GM12878 (cell line): ENCODE measurements around the gene PLXNB3. TPM values are rescaled to one million over a fixed set of nuclear protein-coding genes. Genes with fewer than 3 reads are reported as not detected.

Source experiments
- ATAC-seq: fragments of 200-7000 bp; cut with Tn5 transposase; 3 replicates; pipeline ENCODE4 v1.9.1; 2020; ENCODE audit warnings: mild to moderate bottlenecking, moderate library complexity
- BruUV-seq: library from RNA; stranded (reverse); fragments of 400-500 nt; replicated peaks from 2 replicates; lab custom pipeline; 2021; lab: Mats Ljungman, UMichigan
- CTCF ChIA-PET: fragments of 300-600 bp; sonication (Branson Sonifier 250); formaldehyde crosslinking; extraction: SDS; loops from one replicate; lab custom pipeline; 2021; ENCODE audit warnings: inconsistent platforms; lab: Yijun Ruan, JAX
- POLR2A ChIA-PET: fragments of 350-600 bp; formaldehyde crosslinking; extraction: SDS; loops from one replicate; lab custom pipeline; 2021; ENCODE audit warnings: inconsistent platforms; lab: Charles Lee
- RAD21 ChIA-PET: fragments of 300-600 bp; sonication (Branson Sonifier 250); formaldehyde crosslinking; loops from one replicate; lab custom pipeline; 2023; ENCODE audit warnings: antibody characterized with exemption; ENCODE audit not compliant: unreplicated experiment; lab: Charles Lee
- SMC1A ChIA-PET: fragments of 300-600 bp; sonication (Branson Sonifier 250); formaldehyde crosslinking; loops from one replicate; lab custom pipeline; 2023; ENCODE audit not compliant: unreplicated experiment, uncharacterized antibody; lab: Charles Lee
- DNase-seq: peaks from one replicate; pipeline ENCODE4 v3.0.0-alpha.2; 2011; ENCODE audit warnings: low read depth, low spot score
- FAIRE-seq: peaks from 3 replicates; lab custom pipeline; 2011; peaks lifted over from hg19 to GRCh38; lab: Jason Lieb, UNC
- H2AFZ ChIP-seq: 2 replicates; pipeline ENCODE4 v1.6.0; 2011; ENCODE audit warnings: low read depth, low read length, control low read depth; ENCODE audit not compliant: control insufficient read depth
- H3K27ac ChIP-seq: 2 replicates; pipeline ENCODE4 v1.5.1; 2011; ENCODE audit warnings: control low read depth; ENCODE audit not compliant: control insufficient read depth, insufficient read depth
- H3K27me3 ChIP-seq, 2 experiments: replicated peaks in 1 of 2; 2 replicates each; pipeline versions ENCODE4 v1.6.0 to v1.6.1; 2011; ENCODE audit warnings: low read length in 1 of 2; ENCODE audit not compliant: control insufficient read depth in 2 of 2, insufficient read depth in 2 of 2
- H3K36me3 ChIP-seq, 2 experiments: 2 replicates each; pipeline ENCODE4 v1.5.1; 2011; ENCODE audit warnings: low read length in 1 of 2; ENCODE audit not compliant: control insufficient read depth in 2 of 2, insufficient read depth in 2 of 2
- H3K4me1 ChIP-seq: 2 replicates; pipeline ENCODE4 v1.6.1; 2011; ENCODE audit warnings: mild to moderate bottlenecking, low read length, moderate library complexity, mixed read lengths; ENCODE audit not compliant: control insufficient read depth, insufficient read depth
- H3K4me2 ChIP-seq: 2 replicates; pipeline ENCODE4 v1.6.0; 2011; ENCODE audit warnings: control low read depth; ENCODE audit not compliant: control insufficient read depth, insufficient read depth
- H3K4me3 ChIP-seq: fragments of 200-600 bp; sonication (generic); 2 replicates; pipeline ENCODE4 v1.5.1; 2016
- H3K79me2 ChIP-seq: 2 replicates; pipeline ENCODE4 v1.6.0; 2011; ENCODE audit warnings: low read length; ENCODE audit not compliant: control insufficient read depth, insufficient read depth
- H3K9ac ChIP-seq: 2 replicates; pipeline ENCODE4 v1.8.0; 2011; ENCODE audit warnings: low read length, control low read depth, mixed read lengths; ENCODE audit not compliant: control insufficient read depth, insufficient read depth
- H3K9me3 ChIP-seq: replicated peaks from 3 replicates; pipeline ENCODE4 v1.5.1; 2011; ENCODE audit warnings: mild to moderate bottlenecking, low read length; ENCODE audit not compliant: control insufficient read depth, insufficient read depth
- H4K20me1 ChIP-seq: 2 replicates; pipeline ENCODE4 v1.6.0; 2011; ENCODE audit not compliant: control insufficient read depth, insufficient read depth
- CBFB ChIP-seq: IDR thresholded peaks from 2 replicates; pipeline ENCODE4 v1.6.1; 2016; ENCODE audit warnings: antibody characterized with exemption, low read depth
- CHD1 ChIP-seq: IDR thresholded peaks from 2 replicates; pipeline ENCODE4 v1.6.1; 2012; ENCODE audit warnings: low read depth, low read length, improper control_type of control experiment
- FOS ChIP-seq: IDR thresholded peaks from 3 replicates; pipeline ENCODE4 v1.6.1; 2011; ENCODE audit warnings: borderline replicate concordance; ENCODE audit not compliant: insufficient read length; ENCODE audit errors: extremely low read depth
- NR2C1 ChIP-seq: fragments of 450-650 bp; IDR thresholded peaks from 2 replicates; pipeline ENCODE4 v1.6.1; 2017; ENCODE audit warnings: antibody characterized with exemption, mild to moderate bottlenecking, moderate library complexity
- RFX5 ChIP-seq: IDR thresholded peaks from 2 replicates; pipeline ENCODE4 v1.6.1; 2011; ENCODE audit warnings: low read depth, low read length, improper control_type of control experiment
- SPI1 ChIP-seq: IDR thresholded peaks from 2 replicates; pipeline ENCODE4 v1.6.1; 2011; ENCODE audit warnings: low read depth, mild to moderate bottlenecking, low read length, moderate library complexity, borderline replicate concordance; ENCODE audit not compliant: insufficient read depth
- WGBS: methylation state at CpG from one replicate; pipeline ENCODE4 v1.1.6; 2016; ENCODE audit warnings: low lambda C conversion rate; ENCODE audit not compliant: insufficient replicate concordance, insufficient coverage; ENCODE audit errors: missing lambda C conversion rate; 5-methylcytosine and 5-hydroxymethylcytosine counted together
- in situ Hi-C: fragments of 300-500 bp; cut with MboI; formaldehyde crosslinking; loops from 9 replicates; pipeline ENCODE4 v1.14.3; 2018; ENCODE audit warnings: mixed read lengths
- intact Hi-C: fragments of 100-400 bp; cut with micrococcal nuclease; formaldehyde crosslinking; loops from one replicate; pipeline ENCODE4 v1.14.2; 2022; ENCODE audit not compliant: unreplicated experiment
- polyA plus RNA-seq, 11 experiments: library from polyadenylated mRNA; depleted of rRNA in 4 of 11; unstranded in 6 of 11; stranded (reverse) in 5 of 11; fragments of >200 nt; fragmentation: Nextera tagmentation in 4 of 11; fragmentation: Illumina TruSeq in 1 of 11; extraction: Ambion mirVana in 4 of 11; extraction: Trizol in 1 of 11; gene quantifications; 1 replicate in 1 of 11; 2 replicates in 10 of 11; pipeline versions ENCODE4 v1.2.1 to v1.2.3, GENCODE V29; 2011 to 2016; ENCODE audit warnings: inconsistent platforms in 2 of 11, missing spikeins in 2 of 11, low read depth in 1 of 11
- total RNA-seq, 4 experiments: library from RNA; depleted of rRNA in 3 of 4; stranded (reverse); fragments of >200 nt in 3 of 4; fragmentation: Illumina TruSeq in 1 of 4; extraction: Trizol in 1 of 4; gene quantifications; 2 replicates each; pipeline versions ENCODE4 v1.2.1 to v1.2.3, GENCODE V29; 2013 to 2021
- TF ChIP-seq, protein P1 (sequence below): IDR thresholded peaks from 2 replicates; pipeline ENCODE4 v1.6.1; 2012; ENCODE audit warnings: low read depth, low read length, improper control_type of control experiment
- TF ChIP-seq, protein P2 (sequence below): fragments of 450-650 bp; formaldehyde crosslinking; IDR thresholded peaks from 2 replicates; pipeline ENCODE4 v1.5.0; 2022; ENCODE audit warnings: mild to moderate bottlenecking, missing genetic modification characterization
- TF ChIP-seq, protein P3 (sequence below): fragments of 450-650 bp; IDR thresholded peaks from 2 replicates; pipeline ENCODE4 v1.6.1; 2016; ENCODE audit warnings: mild to moderate bottlenecking
- TF ChIP-seq, protein P4 (sequence below): IDR thresholded peaks from 2 replicates; pipeline ENCODE4 v1.6.1; 2011; ENCODE audit warnings: low read depth, mild to moderate bottlenecking, low read length, moderate library complexity, borderline replicate concordance; ENCODE audit errors: extremely low read depth
- TF ChIP-seq, protein P5 (sequence below): IDR thresholded peaks from 2 replicates; pipeline ENCODE4 v1.6.1; 2012; ENCODE audit warnings: low read length, inconsistent platforms
- TF ChIP-seq, protein P6 (sequence below): fragments of 450-650 bp; IDR thresholded peaks from 2 replicates; pipeline ENCODE4 v1.6.1; 2017; ENCODE audit warnings: borderline replicate concordance

The PLXNB3 gene
- total and polyA plus RNA-seq, 10 of the 15 experiments (the other 5 are each of a cell fraction or from before 2014, with no cell fraction given), result 0.06 to 0.68 (median 0.19) TPM; not detected in 4

DNA sequence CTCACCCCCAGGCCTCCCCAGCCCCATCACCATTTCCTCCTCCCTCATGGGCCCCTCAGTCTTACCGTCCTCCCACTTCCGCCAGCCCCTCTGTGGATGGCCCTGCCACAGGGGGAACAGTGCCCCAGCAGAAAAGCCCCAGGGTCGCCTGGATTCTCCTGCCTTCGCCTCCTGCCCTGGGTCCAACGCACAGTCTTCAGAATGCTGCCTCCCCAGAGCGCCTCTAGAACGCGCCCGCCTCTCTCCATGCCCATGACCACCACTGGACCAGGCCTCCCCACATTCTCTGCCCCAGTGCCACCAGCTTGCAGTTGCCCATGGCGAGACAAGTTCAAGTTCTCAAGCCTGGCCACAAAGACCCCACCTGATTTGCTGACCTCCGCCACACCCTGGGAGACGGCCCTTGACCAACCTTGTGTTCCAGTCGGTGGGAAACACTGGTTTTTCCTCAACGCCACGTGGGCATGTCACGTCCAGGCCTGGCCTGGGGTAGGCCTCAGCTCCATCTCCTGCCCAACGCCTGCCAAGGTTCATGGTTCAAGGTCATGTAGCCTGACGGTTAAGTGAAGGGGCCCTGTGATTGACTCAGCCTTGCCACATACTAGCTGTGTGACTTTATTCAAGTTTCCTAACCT is 634 bp upstream of the PLXNB3 start (continued):
- TF ChIP-seq, protein P1, sequence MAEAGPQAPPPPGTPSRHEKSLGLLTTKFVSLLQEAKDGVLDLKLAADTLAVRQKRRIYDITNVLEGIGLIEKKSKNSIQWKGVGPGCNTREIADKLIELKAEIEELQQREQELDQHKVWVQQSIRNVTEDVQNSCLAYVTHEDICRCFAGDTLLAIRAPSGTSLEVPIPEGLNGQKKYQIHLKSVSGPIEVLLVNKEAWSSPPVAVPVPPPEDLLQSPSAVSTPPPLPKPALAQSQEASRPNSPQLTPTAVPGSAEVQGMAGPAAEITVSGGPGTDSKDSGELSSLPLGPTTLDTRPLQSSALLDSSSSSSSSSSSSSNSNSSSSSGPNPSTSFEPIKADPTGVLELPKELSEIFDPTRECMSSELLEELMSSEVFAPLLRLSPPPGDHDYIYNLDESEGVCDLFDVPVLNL, result no peak
- no peak for TF ChIP-seq FOS
- TF ChIP-seq CBFB, result no peak

DNA sequence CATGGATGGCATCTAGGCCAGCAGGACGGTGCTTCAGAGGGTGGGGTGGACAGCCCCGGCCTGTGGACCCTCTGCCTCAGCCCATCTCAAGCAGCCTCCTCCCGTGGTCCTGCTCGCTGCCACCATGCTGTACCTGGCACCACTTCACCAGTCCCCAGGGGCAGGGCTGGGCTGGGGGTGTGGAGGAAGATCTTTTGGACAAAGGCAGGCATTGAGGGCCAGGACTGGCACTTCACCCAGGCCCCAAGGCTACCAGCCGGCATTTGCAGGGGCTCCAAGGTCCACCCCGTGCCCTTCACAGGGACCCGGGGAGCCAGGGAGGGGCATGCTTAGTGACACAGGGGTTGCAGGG is 713 bp downstream of the PLXNB3 start:
- ChIA-PET POLR2A (no interaction called here), RAD21 (interaction anchor here (0.5 kb wide), 1 partner anchor 181 kb away, joined by 3 read pairs; no protein-coding TSS in a partner anchor), CTCF (interaction anchor here (1.7 to 2.3 kb wide), 2 partner anchors 164 to 183 kb away, joined by 5 to 26 read pairs; no protein-coding TSS in a partner anchor), SMC1A (no interaction called here)
- Histone ChIP-seq H3K4me2 (no peak overlapping the region), H3K27ac (no peak overlapping the region), H2AFZ (no peak overlapping the region), H3K4me1 (no peaks in the 10 kb centered on the region), H3K4me3 (no peak overlapping the region), H3K36me3 (no peaks in the 10 kb centered on the region), H3K79me2 (no peaks in the 10 kb centered on the region), H3K9me3 (no peaks in the 10 kb centered on the region; the same call in 2 of the 3 replicates), H3K27me3 (no peaks in the 10 kb centered on the region), H3K9ac (no peak overlapping the region), H4K20me1 (no peaks in the 10 kb centered on the region)
- WGBS, result 53% methylated on average over 7 of the region's 7 CpGs
- ATAC-seq (no peak; the same call in 2 of the 3 replicates), FAIRE-seq (no peak), DNase-seq (no peak)
- in situ Hi-C loops, result loop anchor here (5.0 kb wide), 1 partner anchor 198 kb away; no protein-coding TSS in a partner anchor
- no TSS peak for BruUV-seq
- intact Hi-C loops, result loop anchor here (1.0 to 5.0 kb wide), 3 partner anchors 183 to 288 kb away; no protein-coding TSS in a partner anchor
- TF ChIP-seq, protein P2, sequence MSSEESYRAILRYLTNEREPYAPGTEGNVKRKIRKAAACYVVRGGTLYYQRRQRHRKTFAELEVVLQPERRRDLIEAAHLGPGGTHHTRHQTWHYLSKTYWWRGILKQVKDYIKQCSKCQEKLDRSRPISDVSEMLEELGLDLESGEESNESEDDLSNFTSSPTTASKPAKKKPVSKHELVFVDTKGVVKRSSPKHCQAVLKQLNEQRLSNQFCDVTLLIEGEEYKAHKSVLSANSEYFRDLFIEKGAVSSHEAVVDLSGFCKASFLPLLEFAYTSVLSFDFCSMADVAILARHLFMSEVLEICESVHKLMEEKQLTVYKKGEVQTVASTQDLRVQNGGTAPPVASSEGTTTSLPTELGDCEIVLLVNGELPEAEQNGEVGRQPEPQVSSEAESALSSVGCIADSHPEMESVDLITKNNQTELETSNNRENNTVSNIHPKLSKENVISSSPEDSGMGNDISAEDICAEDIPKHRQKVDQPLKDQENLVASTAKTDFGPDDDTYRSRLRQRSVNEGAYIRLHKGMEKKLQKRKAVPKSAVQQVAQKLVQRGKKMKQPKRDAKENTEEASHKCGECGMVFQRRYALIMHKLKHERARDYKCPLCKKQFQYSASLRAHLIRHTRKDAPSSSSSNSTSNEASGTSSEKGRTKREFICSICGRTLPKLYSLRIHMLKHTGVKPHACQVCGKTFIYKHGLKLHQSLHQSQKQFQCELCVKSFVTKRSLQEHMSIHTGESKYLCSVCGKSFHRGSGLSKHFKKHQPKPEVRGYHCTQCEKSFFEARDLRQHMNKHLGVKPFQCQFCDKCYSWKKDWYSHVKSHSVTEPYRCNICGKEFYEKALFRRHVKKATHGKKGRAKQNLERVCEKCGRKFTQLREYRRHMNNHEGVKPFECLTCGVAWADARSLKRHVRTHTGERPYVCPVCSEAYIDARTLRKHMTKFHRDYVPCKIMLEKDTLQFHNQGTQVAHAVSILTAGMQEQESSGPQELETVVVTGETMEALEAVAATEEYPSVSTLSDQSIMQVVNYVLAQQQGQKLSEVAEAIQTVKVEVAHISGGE (CRISPR knock-in tag), result no peak
- TF ChIP-seq CHD1 (no peak), NR2C1 (no peak), RFX5 (no peak), SPI1 (no peak)
- TF ChIP-seq, protein P3, sequence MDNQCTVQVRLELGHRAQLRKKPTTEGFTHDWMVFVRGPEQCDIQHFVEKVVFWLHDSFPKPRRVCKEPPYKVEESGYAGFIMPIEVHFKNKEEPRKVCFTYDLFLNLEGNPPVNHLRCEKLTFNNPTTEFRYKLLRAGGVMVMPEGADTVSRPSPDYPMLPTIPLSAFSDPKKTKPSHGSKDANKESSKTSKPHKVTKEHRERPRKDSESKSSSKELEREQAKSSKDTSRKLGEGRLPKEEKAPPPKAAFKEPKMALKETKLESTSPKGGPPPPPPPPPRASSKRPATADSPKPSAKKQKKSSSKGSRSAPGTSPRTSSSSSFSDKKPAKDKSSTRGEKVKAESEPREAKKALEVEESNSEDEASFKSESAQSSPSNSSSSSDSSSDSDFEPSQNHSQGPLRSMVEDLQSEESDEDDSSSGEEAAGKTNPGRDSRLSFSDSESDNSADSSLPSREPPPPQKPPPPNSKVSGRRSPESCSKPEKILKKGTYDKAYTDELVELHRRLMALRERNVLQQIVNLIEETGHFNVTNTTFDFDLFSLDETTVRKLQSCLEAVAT, result no peak
- TF ChIP-seq, protein P4, sequence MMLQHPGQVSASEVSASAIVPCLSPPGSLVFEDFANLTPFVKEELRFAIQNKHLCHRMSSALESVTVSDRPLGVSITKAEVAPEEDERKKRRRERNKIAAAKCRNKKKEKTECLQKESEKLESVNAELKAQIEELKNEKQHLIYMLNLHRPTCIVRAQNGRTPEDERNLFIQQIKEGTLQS, result no peak
- TF ChIP-seq, protein P5, sequence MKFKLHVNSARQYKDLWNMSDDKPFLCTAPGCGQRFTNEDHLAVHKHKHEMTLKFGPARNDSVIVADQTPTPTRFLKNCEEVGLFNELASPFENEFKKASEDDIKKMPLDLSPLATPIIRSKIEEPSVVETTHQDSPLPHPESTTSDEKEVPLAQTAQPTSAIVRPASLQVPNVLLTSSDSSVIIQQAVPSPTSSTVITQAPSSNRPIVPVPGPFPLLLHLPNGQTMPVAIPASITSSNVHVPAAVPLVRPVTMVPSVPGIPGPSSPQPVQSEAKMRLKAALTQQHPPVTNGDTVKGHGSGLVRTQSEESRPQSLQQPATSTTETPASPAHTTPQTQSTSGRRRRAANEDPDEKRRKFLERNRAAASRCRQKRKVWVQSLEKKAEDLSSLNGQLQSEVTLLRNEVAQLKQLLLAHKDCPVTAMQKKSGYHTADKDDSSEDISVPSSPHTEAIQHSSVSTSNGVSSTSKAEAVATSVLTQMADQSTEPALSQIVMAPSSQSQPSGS, result no peak
- TF ChIP-seq, protein P6, sequence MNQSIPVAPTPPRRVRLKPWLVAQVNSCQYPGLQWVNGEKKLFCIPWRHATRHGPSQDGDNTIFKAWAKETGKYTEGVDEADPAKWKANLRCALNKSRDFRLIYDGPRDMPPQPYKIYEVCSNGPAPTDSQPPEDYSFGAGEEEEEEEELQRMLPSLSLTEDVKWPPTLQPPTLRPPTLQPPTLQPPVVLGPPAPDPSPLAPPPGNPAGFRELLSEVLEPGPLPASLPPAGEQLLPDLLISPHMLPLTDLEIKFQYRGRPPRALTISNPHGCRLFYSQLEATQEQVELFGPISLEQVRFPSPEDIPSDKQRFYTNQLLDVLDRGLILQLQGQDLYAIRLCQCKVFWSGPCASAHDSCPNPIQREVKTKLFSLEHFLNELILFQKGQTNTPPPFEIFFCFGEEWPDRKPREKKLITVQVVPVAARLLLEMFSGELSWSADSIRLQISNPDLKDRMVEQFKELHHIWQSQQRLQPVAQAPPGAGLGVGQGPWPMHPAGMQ, result no peak
